NT2/D1 (cell line): ENCODE data around the gene B4GALNT1.

Experiments
- SUZ12 ChIP-seq: IDR thresholded peaks from 2 replicates; pipeline ENCODE4 v1.6.1; 2011; ENCODE audit not compliant: insufficient read length, insufficient read depth; ENCODE audit errors: extremely low read depth
- YY1 ChIP-seq: IDR thresholded peaks from 2 replicates; pipeline ENCODE4 v1.6.1; 2011; ENCODE audit not compliant: insufficient read length, insufficient read depth
- ZNF274 ChIP-seq: IDR thresholded peaks from 2 replicates; pipeline ENCODE4 v1.6.1; 2011; ENCODE audit warnings: mild to moderate bottlenecking, low read depth, low read length

DNA sequence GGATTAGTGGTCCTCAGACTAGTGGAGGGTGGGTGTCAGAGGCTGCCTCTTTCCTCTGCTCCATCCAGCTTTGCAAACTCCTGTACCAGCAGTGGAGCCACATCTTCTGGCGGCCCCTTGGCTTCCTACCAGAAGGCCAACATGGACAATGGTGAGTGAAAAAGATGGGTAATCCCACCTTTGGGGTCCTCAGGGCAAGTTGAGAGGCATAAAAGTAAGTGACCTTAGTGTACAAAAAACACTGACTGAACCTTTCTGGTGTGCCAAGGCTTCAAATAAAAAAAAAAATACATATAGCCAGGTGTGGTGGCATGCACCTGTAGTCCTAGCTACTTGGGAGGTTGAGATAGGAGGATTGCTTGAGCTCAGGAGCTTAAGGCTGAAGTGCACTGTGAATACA lies 51.2 kb downstream of the B4GALNT1 start:
- TF ChIP-seq ZNF274, result no peak
- TF ChIP-seq YY1, result no peak
- no peak for TF ChIP-seq SUZ12
